GM21526 (cell line): ENCODE data around the gene LTB4R.

Experiments
- ATAC-seq: cut with Tn5 transposase; IDR thresholded peaks from one replicate; pipeline ENCODE4 v1.9.1; 2021; ENCODE audit warnings: moderate library complexity; ENCODE audit not compliant: unreplicated experiment, low FRiP score

Gene LTB4R

DNA sequence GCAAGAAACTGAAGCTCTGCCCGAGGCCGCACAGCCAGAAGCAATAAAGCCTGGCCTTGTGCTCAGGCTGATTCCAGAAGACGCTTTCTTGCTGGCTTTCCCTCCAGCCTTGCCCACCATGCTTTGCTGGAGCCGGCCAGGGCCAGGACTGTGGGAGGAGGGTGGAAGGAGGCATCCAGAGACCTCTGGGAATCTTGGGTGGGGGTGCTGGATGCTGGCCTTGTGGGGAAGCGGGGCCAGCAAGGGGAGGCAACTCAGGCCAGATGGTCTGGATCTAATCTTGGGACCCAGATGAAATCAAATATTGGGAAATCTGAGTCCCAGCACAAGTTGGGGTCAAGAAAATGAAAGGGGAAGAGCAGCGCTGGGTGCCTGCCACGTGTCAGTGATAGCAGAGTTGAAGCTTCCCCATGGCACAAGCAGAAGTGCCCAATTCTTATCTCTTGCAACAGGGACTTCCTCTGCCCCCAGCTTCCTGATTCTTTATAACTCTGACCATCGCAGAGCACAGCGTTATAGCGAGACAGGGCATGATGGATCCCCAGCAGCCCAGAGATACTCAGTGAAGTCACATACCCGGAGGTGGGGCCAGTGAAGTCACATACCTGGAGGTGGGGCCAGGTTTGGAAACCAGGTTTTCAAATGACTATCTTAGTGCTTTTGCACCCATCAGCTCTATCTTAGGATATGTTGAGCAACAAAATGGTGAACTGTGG is 33.5 kb upstream of the LTB4R start:
- no peak for ATAC-seq

DNA sequence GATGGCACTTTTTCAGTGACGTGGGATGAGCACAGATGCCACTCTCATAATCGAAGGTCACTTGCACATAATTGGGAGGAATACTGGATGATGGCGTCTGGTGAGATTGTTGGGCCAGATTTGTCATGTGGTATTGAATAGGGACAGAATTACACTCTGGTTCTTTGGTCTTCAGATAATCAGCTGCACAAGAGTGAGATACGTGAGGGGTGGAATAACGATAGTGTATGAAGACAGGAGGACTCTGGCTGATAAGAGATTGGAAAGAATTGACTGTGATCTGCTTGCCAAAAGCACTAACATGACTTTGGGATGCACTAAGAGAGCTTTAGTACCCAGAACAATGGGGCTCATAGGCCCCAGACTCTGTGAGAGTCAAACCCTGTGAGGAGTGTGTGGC is 32.9 kb upstream of the LTB4R start:
- no peak for ATAC-seq

DNA sequence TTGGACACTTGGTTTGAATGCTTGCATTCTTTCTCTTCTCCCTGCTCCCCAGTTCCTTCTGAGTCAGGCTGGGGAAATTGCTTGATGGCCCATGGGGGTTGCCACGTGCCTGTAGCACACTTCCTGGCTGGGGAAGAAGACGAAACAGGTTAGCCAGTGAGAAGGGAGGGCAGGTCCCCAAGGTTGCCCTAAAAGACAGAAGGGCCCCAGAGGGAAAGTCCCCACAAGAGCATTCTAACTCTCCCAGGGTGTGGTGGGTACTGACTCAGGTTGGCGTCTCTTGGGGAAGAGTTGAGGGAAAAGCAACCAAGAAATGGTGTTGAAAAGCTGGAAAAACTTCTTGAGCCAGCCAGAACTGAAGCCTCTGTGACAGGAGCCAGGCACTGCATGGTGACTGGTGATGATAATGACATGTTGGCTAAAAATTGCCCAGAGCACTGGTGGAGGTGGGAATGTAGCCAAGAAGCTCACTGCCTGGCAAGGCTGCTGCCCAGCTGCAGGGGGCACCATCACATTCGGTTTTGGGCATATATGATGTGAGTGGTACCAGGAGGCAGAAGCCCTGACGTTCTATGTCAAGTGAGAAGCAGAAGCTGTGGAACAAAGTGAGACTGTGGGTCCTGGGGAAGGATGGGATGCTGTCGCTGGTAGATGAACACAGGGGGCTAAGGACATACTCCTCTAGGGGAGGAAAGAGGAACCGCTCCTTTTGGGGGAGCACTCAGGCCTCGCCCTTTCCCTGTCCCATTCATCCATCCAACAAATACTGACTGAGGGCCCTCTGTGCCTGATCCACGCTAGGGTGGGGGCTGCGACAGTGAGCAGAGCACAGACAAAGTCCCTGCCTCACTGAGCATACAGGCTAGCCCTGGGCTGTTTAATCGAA is 31.8 kb upstream of the LTB4R start:
- no peak for ATAC-seq

DNA sequence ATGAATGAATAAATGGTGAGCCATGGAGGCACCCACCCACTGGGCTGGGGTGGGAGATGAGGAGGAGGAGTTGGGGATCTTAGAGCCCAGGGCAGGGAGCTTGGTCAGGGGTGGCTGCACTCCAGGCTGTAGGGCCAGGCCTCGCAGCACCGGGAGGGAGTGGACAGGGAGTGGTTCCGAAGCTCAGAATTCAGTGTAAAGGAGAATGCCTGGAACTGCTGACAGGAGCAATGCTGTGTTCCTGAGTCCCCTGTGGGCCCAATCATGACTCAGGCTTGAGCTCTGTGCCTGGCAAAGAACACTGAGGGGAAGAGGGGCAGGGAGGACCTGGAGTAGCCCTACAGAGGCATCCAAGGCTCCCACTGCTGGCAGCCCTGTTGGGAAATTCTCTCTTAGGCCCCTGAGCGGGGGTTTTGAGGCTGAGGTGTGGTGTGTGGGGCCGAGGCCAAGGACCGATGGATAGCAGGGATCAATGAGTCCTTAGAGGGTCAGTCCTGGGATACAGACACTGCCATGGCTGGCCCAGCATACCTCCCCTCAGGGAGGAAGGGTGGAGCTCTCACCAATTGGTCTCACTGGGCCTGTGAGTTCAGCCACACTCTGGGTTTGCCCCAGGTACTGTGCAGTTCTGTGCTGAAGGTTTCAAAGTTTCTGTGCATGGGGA is 30.4 kb upstream of the LTB4R start:
- no peak for ATAC-seq

DNA sequence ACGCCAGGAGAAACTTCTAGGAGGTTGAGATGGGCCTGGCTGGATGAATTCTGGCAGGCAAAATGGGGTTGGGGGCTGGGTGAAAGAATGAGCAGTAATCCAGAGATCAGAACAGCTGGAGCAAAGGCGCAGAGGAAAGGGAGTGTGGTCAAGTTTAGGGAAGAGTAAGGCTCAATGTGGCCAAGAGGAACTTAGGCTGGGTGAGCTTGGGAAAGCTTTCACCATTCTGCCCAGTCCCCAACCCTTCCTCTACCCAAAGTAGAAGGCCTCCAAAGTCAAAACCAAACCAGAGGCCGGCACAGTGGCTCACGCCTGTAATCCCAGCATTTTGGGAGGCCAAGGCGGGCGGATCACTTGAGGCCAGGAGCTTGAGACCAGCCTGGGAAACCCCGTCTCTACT is 29.7 kb upstream of the LTB4R start:
- no peak for ATAC-seq

DNA sequence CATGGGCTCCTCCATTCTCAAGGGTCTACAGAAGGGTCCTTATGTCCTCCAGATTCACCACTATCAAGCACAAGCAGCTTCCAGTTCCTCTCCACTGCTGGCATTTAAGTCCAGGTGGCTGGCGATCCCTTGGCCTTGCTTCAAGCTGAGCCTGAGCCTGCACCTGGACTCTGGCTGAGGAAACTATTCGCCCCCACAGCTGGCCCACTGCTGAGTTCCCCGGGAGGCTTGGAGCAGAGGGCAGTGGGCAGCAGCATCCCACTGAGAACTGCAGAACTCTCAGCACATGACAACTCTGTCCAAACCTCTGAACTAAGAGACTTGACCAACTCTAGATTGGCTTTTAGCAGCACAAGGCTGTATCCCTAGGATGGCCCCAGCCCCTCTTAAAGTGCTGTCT is 28.6 kb upstream of the LTB4R start:
- ATAC-seq = no peak

DNA sequence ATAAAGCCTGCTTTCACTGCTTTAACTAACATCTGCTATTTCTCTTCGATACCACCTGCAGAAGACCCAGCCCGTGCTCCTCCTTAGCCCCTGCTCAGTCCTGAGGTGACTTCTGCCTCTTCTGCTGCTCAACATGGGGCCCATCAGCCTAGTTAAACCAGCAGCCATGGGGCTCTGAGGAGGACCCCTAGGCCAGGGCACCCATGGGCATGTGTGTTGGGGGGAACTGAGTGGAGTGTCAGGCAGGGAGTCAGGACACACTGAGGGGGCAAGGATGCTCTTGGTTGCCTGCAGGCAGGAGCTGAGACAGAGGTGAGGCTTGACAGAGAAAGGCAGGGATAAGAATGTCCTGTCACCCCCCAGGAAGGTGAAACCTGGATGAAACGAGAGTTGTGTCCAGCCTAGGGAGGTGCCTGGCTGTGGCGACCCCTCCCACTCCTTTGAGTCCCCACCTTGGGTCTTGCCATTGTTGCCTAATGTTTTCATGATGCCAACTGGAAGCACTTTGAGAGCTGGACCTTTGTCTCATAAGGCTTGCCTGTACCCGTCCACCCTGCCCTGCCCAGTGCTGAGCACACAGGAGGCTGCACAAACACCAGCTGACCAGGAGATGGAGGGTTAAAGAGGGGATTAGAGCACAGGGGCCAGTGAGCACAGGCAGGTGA is 27.4 kb upstream of the LTB4R start:
- no peak for ATAC-seq

DNA sequence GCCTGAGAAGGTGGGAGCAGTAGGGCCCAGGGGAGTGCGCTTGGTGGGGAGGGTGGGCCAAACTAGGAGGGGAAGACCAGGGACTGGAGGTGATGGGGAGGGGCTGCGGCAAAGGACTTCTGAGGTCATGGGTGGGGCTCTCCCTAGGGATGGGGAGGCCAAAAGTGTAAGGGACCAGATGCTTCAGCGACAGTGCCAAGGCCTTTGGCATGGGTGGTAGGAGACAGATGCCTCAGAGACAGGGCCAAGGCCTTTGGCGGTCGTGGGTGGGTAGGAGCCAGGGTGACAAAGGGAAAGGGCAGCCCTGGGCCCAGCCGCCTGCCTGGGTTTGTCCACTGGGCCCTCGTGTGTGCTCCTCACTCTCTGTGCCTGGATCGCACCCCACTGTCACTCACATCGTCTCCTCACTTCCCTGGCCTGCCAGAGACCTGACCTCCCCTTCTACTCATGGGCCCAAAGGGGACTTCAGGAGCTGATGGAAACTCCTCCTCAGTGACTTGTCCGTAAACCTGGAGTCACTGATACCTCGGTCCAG is 26.7 kb upstream of the LTB4R start:
- no peak for ATAC-seq

DNA sequence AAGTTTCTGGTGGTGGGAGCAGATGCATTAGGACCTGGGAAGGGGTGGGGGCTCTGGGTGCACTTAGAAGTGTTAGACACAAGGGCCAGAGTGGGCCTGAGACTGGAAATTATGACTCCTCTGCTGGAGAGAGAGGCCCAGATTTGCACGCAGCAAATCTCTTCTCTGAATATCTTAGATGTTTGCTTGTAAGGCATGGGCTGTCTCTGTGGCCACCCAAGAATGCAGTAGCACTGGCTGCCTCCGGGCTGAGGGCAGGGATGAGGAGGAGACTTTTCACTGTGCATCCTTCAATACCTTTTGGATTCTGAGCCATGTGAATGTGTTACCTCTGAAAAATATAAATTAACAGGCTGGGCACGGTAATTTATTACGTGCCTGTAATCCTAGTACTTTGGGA is 26.0 kb upstream of the LTB4R start:
- ATAC-seq = no peak

DNA sequence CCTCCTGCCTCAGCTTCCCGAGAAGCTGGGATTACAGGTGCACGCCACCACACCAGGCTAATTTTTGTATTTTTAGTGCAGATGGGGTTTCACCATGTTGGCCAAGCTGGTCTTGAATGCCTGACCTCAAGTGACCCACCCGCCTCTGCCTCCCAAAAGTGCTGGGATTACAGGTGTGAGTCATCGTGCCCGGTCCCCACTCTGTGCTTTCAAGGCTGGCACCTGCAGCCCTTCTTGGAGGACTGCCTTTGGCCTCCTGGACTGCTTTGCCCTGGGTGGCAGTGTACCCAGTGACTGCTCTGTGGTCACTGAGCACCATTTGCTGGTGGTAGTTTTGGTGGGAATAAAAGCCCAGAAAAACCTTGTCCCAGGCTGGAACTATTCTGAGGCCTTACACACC is 24.3 kb upstream of the LTB4R start:
- no peak for ATAC-seq

DNA sequence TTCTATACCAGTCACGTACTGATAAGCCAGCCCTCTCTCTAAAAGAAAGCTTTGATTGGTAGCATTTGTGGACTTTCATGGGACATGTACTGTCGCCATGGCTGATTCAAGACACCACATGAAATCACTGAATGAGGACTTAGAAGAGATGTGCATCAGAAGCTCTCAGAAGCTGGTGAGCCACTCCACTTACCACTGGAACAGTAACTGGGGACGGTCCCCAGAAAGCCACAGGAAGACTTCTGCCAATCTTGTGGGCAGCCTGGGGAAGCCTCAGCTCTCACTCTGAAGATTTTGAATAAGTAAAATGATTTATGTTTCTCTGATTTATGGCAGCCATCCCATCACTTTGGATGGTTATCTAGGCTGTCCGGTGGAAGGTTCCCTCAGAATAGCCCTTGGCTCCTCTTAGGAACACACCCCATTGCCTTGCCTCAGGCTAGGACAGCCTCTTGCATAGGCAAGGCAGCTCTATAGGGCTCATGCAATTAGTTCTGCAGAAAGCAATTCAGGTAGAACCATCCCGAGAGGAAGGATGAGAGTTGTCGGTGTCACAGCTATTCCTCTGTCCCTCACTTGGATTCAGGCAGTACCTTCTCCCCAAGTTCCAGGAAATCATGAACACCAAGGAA is 21.5 kb upstream of the LTB4R start:
- ATAC-seq = no peak

DNA sequence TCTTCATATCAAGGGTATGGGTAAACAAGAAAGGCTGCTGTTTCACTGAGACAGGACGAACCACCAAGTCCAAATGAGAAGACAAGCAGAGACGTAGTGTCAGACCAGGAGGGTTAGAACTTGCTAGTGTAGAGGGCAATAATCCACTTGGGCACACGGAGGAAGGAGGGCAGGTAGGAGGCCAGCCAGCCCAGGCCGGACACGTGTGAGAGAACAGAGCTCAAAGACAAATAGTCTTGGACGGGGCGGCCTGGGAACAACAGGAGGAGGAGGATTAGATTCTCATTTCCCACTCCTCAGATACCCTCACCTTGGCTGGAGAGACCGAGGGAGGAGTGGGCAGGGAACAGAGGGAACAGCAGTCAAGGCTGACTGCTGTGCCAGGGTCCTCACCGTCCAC is 20.6 kb upstream of the LTB4R start:
- ATAC-seq = no peak

DNA sequence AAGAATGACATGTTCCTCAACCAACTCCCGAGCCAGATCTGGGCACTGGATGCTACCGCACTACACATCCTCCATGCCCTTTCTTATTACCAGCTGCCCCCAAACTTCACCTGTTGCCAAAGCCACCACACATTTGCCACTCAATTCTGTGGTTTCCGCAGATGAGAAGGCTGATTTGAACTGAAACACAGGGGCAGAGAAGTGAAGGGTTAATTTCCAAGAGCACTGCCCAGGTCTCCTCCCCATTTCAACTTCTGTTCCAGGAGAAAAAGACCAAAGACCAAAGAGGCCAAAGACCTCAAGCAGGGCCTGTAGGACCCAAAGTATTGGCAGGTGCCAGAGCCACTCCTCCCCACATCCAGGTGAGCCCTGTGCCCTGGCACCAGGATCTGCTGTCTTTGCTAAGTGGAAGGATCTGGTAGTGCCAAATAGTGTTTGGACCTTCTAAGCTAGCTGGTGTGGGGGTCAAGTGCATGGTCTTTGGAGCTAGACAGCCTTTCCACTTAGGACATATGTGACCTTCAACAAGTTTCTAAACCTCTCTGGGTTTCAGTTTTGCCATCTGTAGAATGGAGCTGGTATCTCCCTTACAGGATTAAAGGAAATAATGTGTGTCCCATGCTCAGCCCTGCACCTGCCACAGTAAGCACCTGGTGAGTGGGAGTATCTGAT is 19.7 kb upstream of the LTB4R start:
- no peak for ATAC-seq

DNA sequence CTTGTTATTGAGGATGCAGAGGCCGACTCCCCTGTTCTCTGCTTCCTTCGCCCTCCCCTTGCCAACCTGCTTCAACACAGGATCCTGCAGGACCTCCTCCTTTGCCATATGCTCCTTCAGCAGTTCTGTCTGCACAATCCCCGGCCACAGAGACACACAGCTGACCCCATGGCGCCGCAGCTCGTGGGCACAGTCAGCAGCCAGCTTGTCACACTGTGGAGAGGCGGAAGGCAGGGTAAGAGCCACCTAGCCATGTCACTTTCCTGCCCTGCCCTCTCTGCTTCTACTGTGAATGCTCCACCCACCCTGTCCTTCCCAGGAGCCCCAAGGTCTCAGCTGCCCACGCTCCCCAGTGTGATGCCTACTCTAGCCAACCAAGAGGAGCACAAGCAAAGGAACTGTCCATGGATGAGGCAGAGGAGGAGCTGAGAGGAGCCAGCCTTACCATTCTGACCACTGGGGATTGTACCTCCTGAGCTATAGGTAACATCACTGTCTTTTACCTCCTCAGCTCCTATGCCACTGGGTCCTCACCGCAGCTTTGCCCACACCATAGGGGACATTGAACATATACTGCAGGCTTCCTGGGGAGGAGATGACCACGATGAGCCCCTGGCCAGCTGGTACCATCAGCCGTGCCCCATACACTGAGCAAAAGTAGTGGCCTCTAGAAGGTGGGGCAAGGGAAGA is 19.0 kb upstream of the LTB4R start:
- ATAC-seq = no peak

DNA sequence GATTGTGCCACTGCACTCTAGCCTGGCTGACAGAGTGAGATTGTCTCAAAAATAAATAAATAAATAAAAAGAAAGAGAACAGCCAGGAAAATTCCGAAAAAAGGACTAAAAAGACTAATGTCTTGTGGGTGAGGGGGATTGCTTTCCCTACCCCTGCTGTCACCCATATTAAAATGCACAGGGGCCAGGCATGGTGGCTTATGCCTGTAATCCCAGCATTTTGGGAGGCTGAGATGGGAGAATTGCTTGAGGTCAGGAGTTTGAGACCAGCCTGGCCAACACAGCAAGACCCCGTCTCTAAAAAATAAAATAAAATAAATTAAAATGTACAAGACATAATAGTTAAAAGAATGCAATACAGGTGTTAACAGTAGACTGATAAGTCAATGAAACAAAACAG is 17.8 kb upstream of the LTB4R start:
- ATAC-seq = no peak

DNA sequence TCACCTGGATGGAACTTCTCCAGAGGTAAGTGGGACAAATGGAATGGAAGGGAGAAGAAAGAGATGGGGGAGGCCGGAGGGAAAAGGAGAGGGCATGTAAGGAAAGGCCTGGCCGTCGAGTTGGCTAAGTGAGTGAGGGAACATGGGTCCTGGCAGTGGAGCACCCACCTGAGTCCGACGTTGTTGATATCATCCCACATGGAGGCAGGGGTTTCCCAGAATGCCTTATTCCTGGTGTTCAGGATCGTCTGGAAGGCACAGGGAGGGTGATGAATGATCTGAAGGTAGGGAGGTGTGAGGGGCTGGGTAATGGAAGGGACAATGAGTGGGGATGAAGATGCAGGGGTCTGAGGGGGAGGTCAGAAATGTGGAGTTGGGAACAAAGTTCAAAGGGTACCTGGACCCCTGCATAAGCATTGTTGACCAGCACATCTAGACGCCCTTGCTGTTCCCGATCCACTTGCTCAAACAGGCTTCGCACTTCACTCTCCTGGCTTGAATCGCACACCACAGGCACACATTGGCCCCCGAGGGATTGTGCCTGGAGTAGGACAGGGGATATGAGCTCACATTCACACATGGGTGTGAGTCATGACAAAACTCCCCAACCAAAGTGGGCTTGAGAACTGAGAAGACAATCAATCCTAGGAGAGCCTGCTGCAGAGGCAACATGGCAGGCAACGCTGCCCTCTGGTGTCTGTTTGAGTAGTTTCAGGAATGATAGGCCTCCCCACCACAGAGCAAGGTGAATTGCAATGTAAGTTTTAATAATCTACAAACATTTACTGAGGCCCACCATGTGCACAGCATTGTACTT is 14.8 kb upstream of the LTB4R start:
- ATAC-seq = peak; percentile 39

DNA sequence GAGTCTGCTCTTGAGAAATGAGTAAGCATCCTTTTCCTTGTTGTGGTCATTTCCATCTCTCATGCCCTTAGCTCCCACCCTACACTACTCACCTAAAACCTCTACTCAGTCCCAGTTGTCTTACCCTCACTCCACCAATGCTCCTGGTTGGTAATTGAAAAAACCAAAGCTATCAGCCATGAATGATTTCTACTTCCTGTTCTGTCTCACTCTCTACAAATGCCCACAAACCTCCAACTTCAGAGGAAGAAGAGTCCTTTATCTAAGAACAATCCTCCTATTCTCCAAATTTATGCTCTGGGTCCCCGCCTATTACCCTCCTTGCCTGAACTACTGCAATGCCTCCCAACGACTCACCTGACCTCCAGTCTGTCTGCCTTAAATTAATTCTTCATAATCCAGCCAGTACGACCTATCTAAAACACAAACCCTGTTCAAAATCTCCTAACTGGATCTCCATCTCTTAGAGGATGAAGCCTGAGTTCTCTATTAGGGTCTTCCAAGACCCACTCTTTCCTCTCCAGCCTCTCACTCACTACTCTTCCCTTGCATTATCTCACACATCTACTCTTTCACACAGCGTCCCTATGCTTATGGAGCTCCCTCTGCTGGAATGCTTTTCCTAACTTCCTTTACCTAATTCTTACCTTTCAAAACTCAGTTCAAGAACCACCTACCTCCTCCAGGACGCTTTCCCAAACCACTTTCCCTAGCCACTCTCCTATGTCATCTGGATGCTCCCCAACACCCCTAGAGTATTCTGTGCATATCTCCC is 13.9 kb upstream of the LTB4R start:
- ATAC-seq = peak; percentile 2

DNA sequence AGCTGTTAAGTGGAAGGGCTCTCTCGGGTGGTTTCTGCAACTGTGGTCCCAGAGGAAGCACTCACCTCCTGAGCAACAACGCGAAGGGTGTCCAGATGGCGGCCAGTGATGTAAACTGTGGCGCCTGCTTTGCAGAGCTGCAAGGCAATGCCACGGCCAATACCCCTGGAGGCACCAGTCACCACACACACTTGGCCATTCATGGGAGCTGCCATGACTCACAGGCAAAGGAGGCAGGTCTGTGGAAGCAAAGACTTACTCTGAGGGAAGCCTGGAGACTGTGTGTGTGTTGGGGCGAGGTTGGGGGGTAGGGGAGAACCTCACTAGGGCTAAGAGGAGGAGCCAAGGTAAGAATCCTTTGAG is 12.4 kb upstream of the LTB4R start:
- no peak for ATAC-seq
